IPS-18a (cell line): Measurements from ENCODE around the gene C1QTNF9.
"Not testable (repeated sequence)": the region's sequence is repeated elsewhere in the genome, so short reads cannot be mapped to it uniquely, and the experiment has no call there.

ENCODE experiments used
- H3K27ac ChIP-seq: one replicate; pipeline ENCODE4 v1.5.1; 2013; ENCODE audit warnings: low read length
- H3K27me3 ChIP-seq: one replicate; pipeline ENCODE4 v1.6.1; 2013; ENCODE audit warnings: mild to moderate bottlenecking, low read length; ENCODE audit not compliant: control insufficient read depth, insufficient read depth
- H3K36me3 ChIP-seq: one replicate; pipeline ENCODE4 v1.6.1; 2013; ENCODE audit warnings: low read depth, low read length; ENCODE audit not compliant: control insufficient read depth
- H3K4me1 ChIP-seq: one replicate; pipeline ENCODE4 v1.6.1; 2013; ENCODE audit warnings: low read depth, low read length; ENCODE audit not compliant: control insufficient read depth
- H3K4me3 ChIP-seq: one replicate; pipeline ENCODE4 v1.5.1; 2013; ENCODE audit warnings: low read length
- H3K9ac ChIP-seq: one replicate; pipeline ENCODE4 v1.6.1; 2013; ENCODE audit warnings: mild to moderate bottlenecking, low read length, moderate library complexity
- H3K9me3 ChIP-seq: one replicate; pipeline ENCODE4 v1.6.1; 2013; ENCODE audit warnings: low read depth, low read length; ENCODE audit not compliant: control insufficient read depth

C1QTNF9 gene

GRCh38 chr13:24309300-24309699, at the start of gene C1QTNF9:
TSS of gene C1QTNF9 (plus strand) at chr13:24309580. CDS start at chr13:24316004, 6,424 bp downstream.
- H3K27me3 ChIP-seq, H3K4me3 ChIP-seq, H3K9ac ChIP-seq, H3K9me3 ChIP-seq, H3K4me1 ChIP-seq, H3K27ac ChIP-seq: not testable (repeated sequence)
- peaks cover 10% of the 10 kb centered on the region for H3K36me3 ChIP-seq

DNA sequence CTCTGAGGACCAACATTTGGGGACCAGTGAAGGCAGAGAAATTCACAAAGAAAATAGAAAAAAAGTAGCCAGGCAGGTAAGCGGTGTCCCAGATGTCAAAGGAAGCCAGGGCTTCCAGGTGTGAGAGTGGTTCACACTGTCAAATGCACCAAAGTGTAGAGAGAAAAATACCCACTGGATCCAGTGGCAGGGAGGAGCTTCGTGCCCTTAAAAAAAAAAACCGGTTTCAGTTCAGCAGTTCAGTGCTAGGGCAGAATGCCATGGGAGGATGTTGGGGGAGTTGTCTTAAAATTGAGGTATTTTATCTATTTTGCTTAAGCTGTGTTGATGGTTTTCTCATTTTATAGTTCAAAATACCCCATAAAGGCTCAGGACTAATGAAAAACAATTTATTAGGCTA, 47.8 kb upstream of the C1QTNF9 start:
- no peaks in the 10 kb centered on the region for H3K36me3 ChIP-seq
- no peak overlapping the region for H3K9ac ChIP-seq
- no peaks in the 10 kb centered on the region for H3K4me1 ChIP-seq
- no peak overlapping the region for H3K4me3 ChIP-seq
- H3K27me3 ChIP-seq = no peaks in the 10 kb centered on the region
- H3K9me3 ChIP-seq = no peaks in the 10 kb centered on the region
- no peak overlapping the region for H3K27ac ChIP-seq

DNA sequence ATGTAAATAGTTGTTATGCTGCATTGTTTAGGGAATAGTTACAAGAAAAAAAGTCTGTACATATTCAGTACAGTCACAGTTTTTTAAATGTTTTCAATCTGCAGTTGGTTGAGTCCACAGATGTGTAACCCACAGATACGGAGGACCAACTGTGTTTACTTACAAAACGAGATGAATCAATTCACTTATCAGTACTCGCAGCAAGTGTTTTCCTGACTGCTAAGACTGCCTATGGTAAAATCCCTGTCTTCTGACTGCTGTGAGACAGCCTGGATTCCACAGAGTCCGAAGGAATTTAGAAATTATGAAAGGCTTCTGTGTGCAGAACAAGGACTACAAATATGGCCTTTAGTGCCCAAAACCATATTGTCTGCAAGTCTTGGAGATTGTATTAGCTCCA, 45.7 kb upstream of the C1QTNF9 start:
- H3K9ac ChIP-seq = no peak overlapping the region
- no peak overlapping the region for H3K27ac ChIP-seq
- no peak overlapping the region for H3K4me3 ChIP-seq
- no peaks in the 10 kb centered on the region for H3K27me3 ChIP-seq
- H3K4me1 ChIP-seq = no peaks in the 10 kb centered on the region
- no peaks in the 10 kb centered on the region for H3K9me3 ChIP-seq
- H3K36me3 ChIP-seq = no peaks in the 10 kb centered on the region

GRCh38 chr13:24264976-24265375, 44.4 kb upstream of the C1QTNF9 start:
- H3K4me3 ChIP-seq = no peak overlapping the region
- no peaks in the 10 kb centered on the region for H3K4me1 ChIP-seq
- H3K36me3 ChIP-seq = no peaks in the 10 kb centered on the region
- H3K27me3 ChIP-seq = no peaks in the 10 kb centered on the region
- no peak overlapping the region for H3K9ac ChIP-seq
- H3K27ac ChIP-seq = no peak overlapping the region
- H3K9me3 ChIP-seq = no peaks in the 10 kb centered on the region

DNA sequence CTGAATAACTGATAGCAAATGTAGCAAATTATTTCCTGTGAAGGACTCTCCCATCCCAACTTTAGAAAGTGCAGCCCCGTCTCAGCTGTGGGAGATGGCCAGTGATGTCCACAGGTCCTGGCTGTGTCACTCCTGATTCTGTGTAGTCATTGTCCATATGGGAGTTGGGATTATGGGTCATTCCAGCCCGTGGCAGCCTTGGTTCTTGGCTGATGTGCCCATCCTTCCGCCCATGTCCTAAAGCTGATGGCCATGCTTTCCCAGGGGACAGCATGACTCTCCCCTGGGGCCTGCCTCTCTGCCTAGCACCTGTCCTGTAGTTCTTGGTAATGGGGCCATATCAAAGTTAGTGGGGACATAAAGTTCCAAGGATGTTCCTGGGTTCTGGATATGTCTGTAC, 43.9 kb upstream of the C1QTNF9 start:
- Histone ChIP-seq H3K4me1 (no peaks in the 10 kb centered on the region), H3K4me3 (no peak overlapping the region), H3K9ac (no peak overlapping the region), H3K9me3 (no peaks in the 10 kb centered on the region), H3K36me3 (no peaks in the 10 kb centered on the region), H3K27me3 (no peaks in the 10 kb centered on the region), H3K27ac (no peak overlapping the region)

DNA sequence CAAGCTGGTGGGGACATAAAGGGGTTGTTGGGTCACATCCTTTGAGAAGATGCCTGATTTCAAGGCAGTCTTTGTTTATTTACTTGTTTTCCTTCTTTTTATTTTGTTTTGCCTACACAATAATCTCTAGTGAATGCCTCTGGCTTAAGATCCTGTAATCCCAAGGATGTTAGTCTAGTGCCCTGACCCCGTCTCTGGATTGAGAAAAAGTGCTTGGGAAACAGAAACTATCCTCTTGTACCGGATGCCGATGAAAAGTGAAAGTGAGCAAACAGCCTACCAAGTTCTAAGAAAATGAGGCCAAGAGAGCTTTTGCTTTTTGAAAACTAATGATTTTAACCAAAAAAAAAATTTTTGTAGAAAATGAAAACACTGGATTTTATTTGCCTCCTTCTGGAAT, 42.1 kb upstream of the C1QTNF9 start:
- no peaks in the 10 kb centered on the region for H3K4me1 ChIP-seq
- no peak overlapping the region for H3K4me3 ChIP-seq
- no peaks in the 10 kb centered on the region for H3K27me3 ChIP-seq
- no peaks in the 10 kb centered on the region for H3K9me3 ChIP-seq
- no peak overlapping the region for H3K27ac ChIP-seq
- H3K9ac ChIP-seq = no peak overlapping the region
- H3K36me3 ChIP-seq = no peaks in the 10 kb centered on the region

DNA sequence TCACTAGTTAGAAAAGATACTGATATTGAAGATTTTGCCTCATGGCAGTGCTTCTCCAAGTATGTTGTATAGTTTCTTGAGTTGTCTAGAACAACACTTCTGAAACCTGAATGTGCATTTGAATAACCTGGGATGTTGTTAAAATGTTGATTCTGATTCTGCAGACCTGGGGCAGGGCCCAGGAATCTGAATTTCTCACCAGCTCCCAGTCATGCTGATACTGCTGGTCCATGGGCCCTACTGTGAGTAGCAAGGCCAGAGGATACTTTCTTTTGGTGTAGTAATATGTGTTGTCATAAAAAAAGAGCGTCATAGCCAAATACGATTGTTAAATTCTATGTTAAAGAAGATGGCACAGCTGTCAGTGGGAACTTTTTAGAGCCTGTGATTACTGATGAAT, 41.6 kb upstream of the C1QTNF9 start:
- no peak overlapping the region for H3K27ac ChIP-seq
- H3K9ac ChIP-seq = no peak overlapping the region

DNA sequence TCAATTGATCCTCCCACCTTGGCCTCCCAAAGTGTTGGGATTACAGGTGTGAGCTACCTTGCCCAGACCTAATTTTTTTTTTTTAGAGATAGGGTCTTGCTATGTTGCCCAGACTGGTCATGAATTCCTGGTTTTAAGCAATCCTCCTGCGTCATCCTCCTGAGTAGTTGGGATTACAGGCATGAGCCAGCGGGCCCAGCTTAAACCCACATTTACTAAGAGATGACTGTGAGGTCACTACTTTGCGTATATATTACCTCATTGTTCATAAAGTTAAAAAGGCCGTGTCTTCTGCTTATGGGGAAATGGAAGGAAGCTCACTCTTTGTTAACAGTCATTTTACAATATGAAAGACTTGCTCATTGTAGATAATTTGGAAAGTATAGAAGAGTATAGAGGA, 39.6 kb upstream of the C1QTNF9 start:
- Histone ChIP-seq H3K27ac (no peak overlapping the region), H3K9me3 (no peaks in the 10 kb centered on the region), H3K4me3 (no peak overlapping the region), H3K9ac (no peak overlapping the region), H3K36me3 (no peaks in the 10 kb centered on the region), H3K4me1 (no peaks in the 10 kb centered on the region), H3K27me3 (no peaks in the 10 kb centered on the region)

More for the DNA sequence above, 41.6 kb upstream of the C1QTNF9 start:
- Histone ChIP-seq H3K4me3 (no peak overlapping the region), H3K27me3 (no peaks in the 10 kb centered on the region), H3K36me3 (no peaks in the 10 kb centered on the region), H3K9me3 (no peaks in the 10 kb centered on the region), H3K4me1 (no peaks in the 10 kb centered on the region)

DNA sequence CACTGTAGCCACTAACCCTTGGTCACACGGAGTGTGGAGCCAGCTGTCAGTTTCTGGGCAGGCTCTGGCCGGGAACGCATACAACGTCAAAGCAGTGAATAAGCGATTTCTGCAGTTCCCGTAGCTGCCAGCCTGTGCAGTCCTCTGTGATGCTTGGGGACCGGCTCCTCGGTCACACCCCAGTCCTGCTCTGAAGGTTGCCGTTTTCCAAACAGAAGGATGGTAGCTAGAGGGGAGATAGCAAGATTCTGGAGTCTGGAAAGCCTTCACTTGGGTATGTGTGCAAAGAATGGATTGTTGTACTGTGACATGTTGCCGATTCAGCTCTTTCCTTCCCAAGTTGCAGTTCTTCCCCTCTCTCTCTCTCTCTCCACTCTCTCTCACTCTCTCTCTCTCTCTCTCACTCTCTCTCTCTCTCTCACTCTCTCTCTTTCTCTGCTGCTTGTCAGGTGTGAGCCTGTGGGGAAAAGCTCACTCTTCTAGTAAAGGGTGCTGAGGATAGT, 38.7 kb upstream of the C1QTNF9 start:
- H3K27me3 ChIP-seq = no peaks in the 10 kb centered on the region
- H3K9me3 ChIP-seq = no peaks in the 10 kb centered on the region
- no peak overlapping the region for H3K9ac ChIP-seq
- H3K27ac ChIP-seq = no peak overlapping the region
- no peaks in the 10 kb centered on the region for H3K36me3 ChIP-seq
- H3K4me1 ChIP-seq = no peaks in the 10 kb centered on the region
- no peak overlapping the region for H3K4me3 ChIP-seq

DNA sequence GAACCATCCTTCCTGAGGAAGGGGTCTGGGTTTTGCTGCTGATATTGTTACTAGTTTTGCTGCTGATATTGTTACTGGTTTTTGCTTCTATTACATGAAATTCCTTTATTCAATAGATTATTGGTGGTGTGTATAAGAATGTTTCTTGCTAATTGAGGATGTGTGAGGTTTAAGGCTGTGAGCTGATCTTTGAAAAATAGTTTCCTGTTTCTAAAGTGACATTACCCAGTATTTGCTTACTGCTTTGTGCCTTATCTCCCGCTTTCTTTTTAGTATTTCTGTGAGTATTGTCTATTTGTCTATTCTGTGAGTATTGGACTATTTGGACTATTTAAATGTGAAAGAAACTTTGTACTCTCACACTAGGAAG, 38.2 kb upstream of the C1QTNF9 start:
- Histone ChIP-seq H3K27me3 (no peaks in the 10 kb centered on the region), H3K4me3 (no peak overlapping the region), H3K9ac (no peak overlapping the region), H3K36me3 (no peaks in the 10 kb centered on the region), H3K9me3 (no peaks in the 10 kb centered on the region), H3K4me1 (no peaks in the 10 kb centered on the region), H3K27ac (no peak overlapping the region)

- H3K4me3 ChIP-seq = no peak overlapping the region
- H3K27me3 ChIP-seq = no peaks in the 10 kb centered on the region
- H3K9me3 ChIP-seq = no peaks in the 10 kb centered on the region
- no peaks in the 10 kb centered on the region for H3K36me3 ChIP-seq
- H3K27ac ChIP-seq = no peak overlapping the region
- no peaks in the 10 kb centered on the region for H3K4me1 ChIP-seq
- no peak overlapping the region for H3K9ac ChIP-seq
Observed at GRCh38 chr13:24271601-24272451, 37.6 kb upstream of the C1QTNF9 start.
